DOHH2 (cell line): Measurements from ENCODE around the gene ST6GAL1.

ENCODE experiments used
- H3F3A ChIP-seq: fragments of 200-600 bp; sonication (generic), shearing (Covaris generic); 2 replicates; pipeline ENCODE4 v1.6.0; 2016; ENCODE audit warnings: antibody characterized with exemption, mild to moderate bottlenecking; ENCODE audit not compliant: control insufficient read depth, insufficient read depth
- H3K27ac ChIP-seq: fragments of 200-600 bp; sonication (generic); 2 replicates; pipeline ENCODE4 v1.5.1; 2014; ENCODE audit warnings: low read depth, mild to moderate bottlenecking, low read length, moderate library complexity
- H3K27me3 ChIP-seq: fragments of 200-600 bp; sonication (generic); 2 replicates; pipeline ENCODE4 v1.6.1; 2014; ENCODE audit warnings: mild to moderate bottlenecking, low read length, mixed read lengths; ENCODE audit not compliant: control insufficient read depth
- H3K36me3 ChIP-seq: fragments of 200-600 bp; sonication (generic); 2 replicates; pipeline ENCODE4 v1.6.1; 2014; ENCODE audit warnings: mild to moderate bottlenecking, low read length, moderate library complexity, mixed read lengths; ENCODE audit not compliant: control insufficient read depth
- H3K4me1 ChIP-seq: fragments of 200-600 bp; sonication (generic); 2 replicates; pipeline ENCODE4 v1.6.1; 2014; ENCODE audit warnings: mild to moderate bottlenecking, low read length, mixed read lengths; ENCODE audit not compliant: control insufficient read depth
- H3K4me2 ChIP-seq: fragments of 200-600 bp; sonication (generic); 2 replicates; pipeline ENCODE4 v1.6.0; 2014; ENCODE audit warnings: mild to moderate bottlenecking, low read length, moderate library complexity
- H3K4me3 ChIP-seq: fragments of 200-600 bp; sonication (generic); 2 replicates; pipeline ENCODE4 v1.5.1; 2014; ENCODE audit warnings: mild to moderate bottlenecking, low read length, mixed read lengths
- H3K79me2 ChIP-seq: fragments of 200-600 bp; sonication (generic); 2 replicates; pipeline ENCODE4 v1.6.1; 2014; ENCODE audit warnings: mild to moderate bottlenecking, low read length, mixed read lengths; ENCODE audit not compliant: control insufficient read depth
- H3K9me2 ChIP-seq: fragments of 200-600 bp; sonication (generic); replicated peaks from 2 replicates; pipeline ENCODE4 v1.6.1; 2014; ENCODE audit warnings: mild to moderate bottlenecking, low read length, mixed read lengths; ENCODE audit not compliant: control insufficient read depth
- H3K9me3 ChIP-seq: fragments of 200-600 bp; sonication (generic); 2 replicates; pipeline ENCODE4 v1.6.1; 2014; ENCODE audit warnings: antibody characterized with exemption, low read length, mixed read lengths; ENCODE audit not compliant: control insufficient read depth, insufficient read depth
- H4K20me1 ChIP-seq: fragments of 200-600 bp; sonication (generic); 2 replicates; pipeline ENCODE4 v1.6.0; 2014; ENCODE audit warnings: low read depth, mild to moderate bottlenecking, antibody characterized with exemption, low read length, moderate library complexity; ENCODE audit not compliant: control insufficient read depth, insufficient read depth
- CTCF ChIP-seq: fragments of 200-600 bp; sonication (generic); IDR thresholded peaks from one replicate; pipeline ENCODE4 v1.5.1; 2014; ENCODE audit warnings: antibody characterized with exemption, mild to moderate bottlenecking, low read depth, low read length; ENCODE audit not compliant: poor library complexity, severe bottlenecking
- EZH2phosphoT487 ChIP-seq: fragments of 200-600 bp; sonication (generic); IDR thresholded peaks from 2 replicates; pipeline ENCODE4 v1.6.1; 2017; ENCODE audit warnings: borderline replicate concordance, mild to moderate bottlenecking, antibody characterized with exemption, low read length, moderate library complexity, mixed read lengths

ST6GAL1 gene

GRCh38 chr3:186985661-186986364 is 55.5 kb downstream of the ST6GAL1 start:
- no peaks in the 10 kb centered on the region for H3K9me3 ChIP-seq
- no peaks in the 10 kb centered on the region for H3K27me3 ChIP-seq
- H3K79me2 ChIP-seq = peaks cover 40% of the 10 kb centered on the region
- H3K9me2 ChIP-seq = no peaks in the 10 kb centered on the region
- peak overlapping the region; percentile 91 for H3K4me2 ChIP-seq
- no peak for TF ChIP-seq EZH2phosphoT487
- H4K20me1 ChIP-seq = no peaks in the 10 kb centered on the region
- H3K4me1 ChIP-seq = peaks cover 81% of the 10 kb centered on the region
- peaks cover 50% of the 10 kb centered on the region for H3K36me3 ChIP-seq
- H3F3A ChIP-seq = peaks cover 31% of the 10 kb centered on the region
- H3K4me3 ChIP-seq = peak overlapping the region; percentile 70
- H3K27ac ChIP-seq = peak overlapping the region; percentile 95

- no peaks in the 10 kb centered on the region for H3K9me2 ChIP-seq
- H3K9me3 ChIP-seq = no peaks in the 10 kb centered on the region
- peaks cover 55% of the 10 kb centered on the region for H3K36me3 ChIP-seq
- no peaks in the 10 kb centered on the region for H4K20me1 ChIP-seq
- H3K79me2 ChIP-seq = peaks cover 46% of the 10 kb centered on the region
- no peaks in the 10 kb centered on the region for H3K27me3 ChIP-seq
- peaks cover 85% of the 10 kb centered on the region for H3K4me1 ChIP-seq
- H3K4me2 ChIP-seq = peak overlapping the region; percentile 91
- peaks cover 34% of the 10 kb centered on the region for H3F3A ChIP-seq
- TF ChIP-seq CTCF (no peak), EZH2phosphoT487 (no peak)
- peak overlapping the region; percentile 70 for H3K4me3 ChIP-seq
- H3K27ac ChIP-seq = peak overlapping the region; percentile 95
These were observed 56.1 kb downstream of the ST6GAL1 start for GRCh38 chr3:186986406-186986805.

- Histone ChIP-seq H3K36me3 (peaks cover 55% of the 10 kb centered on the region), H4K20me1 (no peaks in the 10 kb centered on the region), H3K27me3 (no peaks in the 10 kb centered on the region), H3K79me2 (peaks cover 50% of the 10 kb centered on the region), H3K27ac (peak overlapping the region; percentile 95), H3F3A (peaks cover 36% of the 10 kb centered on the region), H3K9me3 (no peaks in the 10 kb centered on the region), H3K4me1 (peaks cover 89% of the 10 kb centered on the region), H3K9me2 (no peaks in the 10 kb centered on the region), H3K4me3 (peak overlapping the region; percentile 70), H3K4me2 (peak overlapping the region; percentile 91)
- no peak for TF ChIP-seq EZH2phosphoT487
- TF ChIP-seq CTCF = no peak
These were observed 56.5 kb downstream of the ST6GAL1 start for GRCh38 chr3:186986816-186987215.

GRCh38 chr3:186988806-186989205 is 58.5 kb downstream of the ST6GAL1 start:
- Histone ChIP-seq H3K79me2 (peaks cover 65% of the 10 kb centered on the region), H3K4me3 (peak overlapping the region; percentile 25), H3K27me3 (no peaks in the 10 kb centered on the region), H3F3A (peaks cover 43% of the 10 kb centered on the region), H3K4me2 (peak overlapping the region; percentile 76), H3K27ac (peak overlapping the region; percentile 95), H3K9me3 (no peaks in the 10 kb centered on the region), H3K9me2 (no peaks in the 10 kb centered on the region), H3K36me3 (peaks cover 52% of the 10 kb centered on the region), H3K4me1 (peaks cover 97% of the 10 kb centered on the region), H4K20me1 (no peaks in the 10 kb centered on the region)
- TF ChIP-seq CTCF (no peak), EZH2phosphoT487 (no peak)
